Frontal cortex (tissue), 4 donors: ENCODE data around the gene SLC38A8. TPM values are rescaled to one million over a fixed set of nuclear protein-coding genes. Genes with fewer than 3 reads are reported as not detected.

Experiments
- DNase-seq, 2 donors: peaks; one replicate each; pipeline ENCODE4 v3.0.0; 2012; ENCODE audit warnings: low spot score in 2 of 2
- FAIRE-seq: peaks from 2 replicates; lab custom pipeline; 2012; peaks lifted over from hg19 to GRCh38; lab: Jason Lieb, UNC
- total RNA-seq: library from RNA; depleted of rRNA; stranded (reverse); fragments of >200 nt; gene quantifications from one replicate; pipeline ENCODE4 v1.2.3, GENCODE V29; 2014
- donor health status: control.
- donor health status: control.
- donor health status: control.

Gene SLC38A8
- total RNA-seq, 1 donor from 2014 or later, result not detected

GRCh38 chr16:84052071-84052622 is 9.6 kb upstream of the SLC38A8 start:
- no peak for FAIRE-seq
- DNase-seq, result no peak

GRCh38 chr16:84050316-84050715 is 7.7 kb upstream of the SLC38A8 start:
- FAIRE-seq, result no peak
- DNase-seq, result no peak

GRCh38 chr16:84049403-84050060 is 6.9 kb upstream of the SLC38A8 start:
- no peak for FAIRE-seq
- DNase-seq, result no peak

GRCh38 chr16:84048871-84049270 is 6.3 kb upstream of the SLC38A8 start:
- DNase-seq, result no peak
- no peak for FAIRE-seq

GRCh38 chr16:84048270-84048669 is 5.7 kb upstream of the SLC38A8 start:
- no peak for FAIRE-seq

GRCh38 chr16:84047626-84048025 is 5.0 kb upstream of the SLC38A8 start:
- FAIRE-seq, result no peak

More at GRCh38 chr16:84048270-84048669, 5.7 kb upstream of the SLC38A8 start:
- no peak for DNase-seq

GRCh38 chr16:84047206-84047605 is 4.6 kb upstream of the SLC38A8 start:
- no peak for DNase-seq
- no peak for FAIRE-seq

More at GRCh38 chr16:84047626-84048025, 5.0 kb upstream of the SLC38A8 start:
- DNase-seq, result no peak

GRCh38 chr16:84045818-84046470 is 3.3 kb upstream of the SLC38A8 start:
- DNase-seq (no peak), FAIRE-seq (no peak)

GRCh38 chr16:84045001-84045817 is 2.6 kb upstream of the SLC38A8 start:
- no peak for FAIRE-seq

GRCh38 chr16:84044118-84044488 is 1.5 kb upstream of the SLC38A8 start:
- no peak for DNase-seq
- no peak for FAIRE-seq

More at GRCh38 chr16:84045001-84045817, 2.6 kb upstream of the SLC38A8 start:
- no peak for DNase-seq

GRCh38 chr16:84043486-84044117 is 1.0 kb upstream of the SLC38A8 start:
- no peak for DNase-seq
- no peak for FAIRE-seq

- DNase-seq (no peak), FAIRE-seq (no peak)
Observed at GRCh38 chr16:84042879-84043485, 387 bp upstream of the SLC38A8 start.

- no peak for FAIRE-seq
- no peak for DNase-seq
Observed at GRCh38 chr16:84041881-84042280, 714 bp downstream of the SLC38A8 start.

GRCh38 chr16:84040823-84041820 is 1.5 kb downstream of the SLC38A8 start:
- FAIRE-seq (no peak), DNase-seq (no peak)

- DNase-seq (no peak), FAIRE-seq (no peak)
Observed at GRCh38 chr16:84040226-84040822, 2.3 kb downstream of the SLC38A8 start.

- FAIRE-seq (no peak), DNase-seq (no peak)
Observed at GRCh38 chr16:84039696-84040095, 2.9 kb downstream of the SLC38A8 start.

GRCh38 chr16:84038469-84038868 is 4.1 kb downstream of the SLC38A8 start:
- DNase-seq (no peak), FAIRE-seq (no peak)

GRCh38 chr16:84036982-84037425 is 5.6 kb downstream of the SLC38A8 start:
- no peak for FAIRE-seq
- no peak for DNase-seq
